ENCODE measurements around the gene PTPRN2. TPM values are rescaled to one million over a fixed set of nuclear protein-coding genes. Genes with fewer than 3 reads are reported as not detected.

Gene PTPRN2
- total and polyA plus RNA-seq, 2 donors (not counting 3 experiments of a cell fraction or from before 2014, with no cell fraction given) = 0.62 to 0.88 TPM

DNA sequence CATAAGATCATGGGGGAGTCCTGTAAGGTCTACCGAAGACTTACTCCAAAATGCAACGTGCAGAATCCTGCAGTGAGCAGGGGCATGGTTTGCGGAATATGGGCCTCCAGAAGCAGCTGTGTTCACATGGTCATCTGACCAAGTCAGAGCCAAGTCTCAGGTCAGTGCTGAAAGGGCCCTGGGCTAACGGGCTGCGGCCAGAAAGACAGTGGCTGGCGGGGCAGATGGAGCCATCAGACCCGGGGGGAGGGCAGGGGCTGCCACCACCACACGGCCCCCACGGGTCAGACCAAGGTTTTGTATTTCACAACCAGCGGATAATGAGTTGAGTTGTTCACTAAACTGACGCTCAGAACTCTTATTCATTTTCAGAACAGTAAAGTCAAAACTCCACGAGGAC lies 522.3 kb downstream of the PTPRN2 start:
- no TSS peak for BruUV-seq (replicated peaks)
- Histone ChIP-seq H3K79me2 (ENCODE audit: control insufficient read depth, insufficient read depth, low read length) (no peaks in the 10 kb centered on the region), H3K27me3 (ENCODE audit: control insufficient read depth in 2 of 2, insufficient read depth in 2 of 2, low read length in 2 of 2) (no peaks in the 10 kb centered on the region), H3K9me1 (replicated peaks; ENCODE audit: control insufficient read depth, extremely low read depth, insufficient read depth, low read length) (no peaks in the 10 kb centered on the region), H4K20me1 (replicated peaks; ENCODE audit: control insufficient read depth, extremely low read depth, insufficient read depth, low read length) (no peaks in the 10 kb centered on the region), H3K4me3 (replicated peaks in 1 of 3; ENCODE audit: insufficient read depth in 1 of 3, low read depth in 1 of 3, low read length in 3 of 3) (no peak overlapping the region), H2AFZ (ENCODE audit: low read depth, low read length) (no peak overlapping the region), H3K9me3 (replicated peaks; ENCODE audit: control insufficient read depth, insufficient read depth, low read length) (peaks cover 23% of the 10 kb centered on the region), H3K9ac (replicated peaks; ENCODE audit: extremely low read depth, insufficient read depth, low read length) (no peak overlapping the region), H3K27ac (ENCODE audit: insufficient read depth, low read depth, low read length) (no peak overlapping the region), H3K4me2 (ENCODE audit: insufficient read depth, low read length) (no peak overlapping the region), H3K36me3 (ENCODE audit: control insufficient read depth in 2 of 2, extremely low read depth in 1 of 2, insufficient read depth in 2 of 2, low read length in 2 of 2) (no peaks in the 10 kb centered on the region), H3K4me1 (ENCODE audit: control insufficient read depth, extremely low read depth, insufficient read depth, low read length) (no peaks in the 10 kb centered on the region)
- dilution Hi-C loops (cut with MboI; ENCODE audit: extremely low pct_ligation_motif_present, low sequenced_read_pairs) (no loop called here), intact Hi-C loops (cut with micrococcal nuclease) (loop anchor here (5.0 kb wide), 1 partner anchor 42 kb away; no protein-coding TSS in a partner anchor)
- DNase-seq (ENCODE audit: low read depth, low spot score) (no peak), FAIRE-seq (no peak)
- TF ChIP-seq POLR2A (IDR thresholded peaks at IDR 0.05; ENCODE audit: low read depth, low read length) (no peak), FOS (IDR thresholded peaks at IDR 0.05; ENCODE audit: borderline replicate concordance, insufficient read depth, low read length) (no peak)
- TF ChIP-seq, protein P1, sequence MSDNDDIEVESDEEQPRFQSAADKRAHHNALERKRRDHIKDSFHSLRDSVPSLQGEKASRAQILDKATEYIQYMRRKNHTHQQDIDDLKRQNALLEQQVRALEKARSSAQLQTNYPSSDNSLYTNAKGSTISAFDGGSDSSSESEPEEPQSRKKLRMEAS (IDR thresholded peaks at IDR 0.05; ENCODE audit: insufficient read depth, insufficient read length) = no peak
- CTCF ChIA-PET = no interaction called here
- POLR2A ChIA-PET = no interaction called here

DNA sequence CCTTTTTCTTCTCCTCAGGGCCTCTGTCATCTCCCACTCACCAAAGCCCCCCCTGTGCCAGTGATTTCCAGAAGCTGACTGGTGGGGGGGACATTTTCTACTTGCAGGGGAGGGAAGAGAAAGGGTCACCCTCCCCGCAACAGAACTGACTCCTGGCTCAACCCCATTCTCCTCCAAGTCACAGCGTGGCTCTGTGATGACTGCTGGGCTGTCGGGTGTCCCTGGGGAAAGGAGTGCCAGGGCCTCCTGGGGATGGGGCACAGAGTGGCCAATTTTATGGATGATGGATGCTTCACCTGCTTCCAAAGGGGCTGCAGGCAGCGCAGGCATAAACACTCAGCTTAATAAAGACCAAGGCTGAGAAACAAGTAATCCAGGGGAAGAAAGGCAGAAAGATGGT lies 523.0 kb downstream of the PTPRN2 start:
- Histone ChIP-seq H3K4me3 (replicated peaks in 1 of 3; ENCODE audit: insufficient read depth in 1 of 3, low read depth in 1 of 3, low read length in 3 of 3) (no peak overlapping the region), H3K9me3 (replicated peaks; ENCODE audit: control insufficient read depth, insufficient read depth, low read length) (peaks cover 20% of the 10 kb centered on the region), H3K4me2 (ENCODE audit: insufficient read depth, low read length) (no peak overlapping the region), H4K20me1 (replicated peaks; ENCODE audit: control insufficient read depth, extremely low read depth, insufficient read depth, low read length) (no peaks in the 10 kb centered on the region), H3K4me1 (ENCODE audit: control insufficient read depth, extremely low read depth, insufficient read depth, low read length) (no peaks in the 10 kb centered on the region), H3K36me3 (ENCODE audit: control insufficient read depth in 2 of 2, extremely low read depth in 1 of 2, insufficient read depth in 2 of 2, low read length in 2 of 2) (no peaks in the 10 kb centered on the region), H3K79me2 (ENCODE audit: control insufficient read depth, insufficient read depth, low read length) (no peaks in the 10 kb centered on the region), H3K27me3 (ENCODE audit: control insufficient read depth in 2 of 2, insufficient read depth in 2 of 2, low read length in 2 of 2) (no peaks in the 10 kb centered on the region), H3K9me1 (replicated peaks; ENCODE audit: control insufficient read depth, extremely low read depth, insufficient read depth, low read length) (no peaks in the 10 kb centered on the region), H2AFZ (ENCODE audit: low read depth, low read length) (no peak overlapping the region), H3K9ac (replicated peaks; ENCODE audit: extremely low read depth, insufficient read depth, low read length) (no peak overlapping the region), H3K27ac (ENCODE audit: insufficient read depth, low read depth, low read length) (no peak overlapping the region)
- FAIRE-seq (no peak), DNase-seq (ENCODE audit: low read depth, low spot score) (no peak)
- no peak for TF ChIP-seq POLR2AphosphoS5 (IDR thresholded peaks at IDR 0.05; ENCODE audit: insufficient read depth, low read depth, low read length)
- TF ChIP-seq, protein P1 (IDR thresholded peaks at IDR 0.05; ENCODE audit: insufficient read depth, insufficient read length) = no peak
- no peak for TF ChIP-seq MYC (IDR thresholded peaks at IDR 0.05; ENCODE audit: low read depth, low read length)
- no peak for TF ChIP-seq POLR2A (IDR thresholded peaks at IDR 0.05; ENCODE audit: low read depth, low read length)
- POLR2A ChIA-PET = no interaction called here
- dilution Hi-C loops (cut with MboI; ENCODE audit: extremely low pct_ligation_motif_present, low sequenced_read_pairs) (no loop called here), intact Hi-C loops (cut with micrococcal nuclease) (loop anchor here (5.0 kb wide), 1 partner anchor 43 kb away; no protein-coding TSS in a partner anchor)
- BruUV-seq (replicated peaks) = no TSS peak
- CTCF ChIA-PET = no interaction called here

Data from endothelial cell of umbilical vein (primary cell).